ENCODE results near the gene ULBP1.
"Not testable (repeated sequence)": the region's sequence is repeated elsewhere in the genome, so short reads cannot be mapped to it uniquely, and the experiment has no call there.

Gene ULBP1

DNA sequence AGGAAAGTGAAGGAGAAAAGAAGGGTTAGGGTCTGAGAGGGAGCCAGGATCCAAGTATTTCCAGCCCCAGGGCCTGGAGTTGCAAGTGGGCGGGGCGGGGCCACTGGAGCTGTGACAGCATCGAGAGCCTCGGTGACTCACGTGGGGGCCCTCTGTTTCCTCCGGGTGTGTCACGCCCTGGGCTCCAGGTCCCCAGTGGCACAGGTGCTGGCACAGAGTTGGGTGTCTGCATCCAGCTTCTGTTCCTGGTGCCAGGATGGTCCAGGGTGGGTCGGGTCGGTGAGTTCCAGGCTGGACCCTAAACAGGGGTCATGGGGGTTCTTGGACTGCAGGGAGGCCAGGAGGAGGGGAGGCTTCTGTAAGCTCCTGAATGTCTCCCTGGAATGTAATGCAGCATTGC lies 44.8 kb downstream of the ULBP1 start:
- peak; percentile 54 to 56 for DNase-seq

DNA sequence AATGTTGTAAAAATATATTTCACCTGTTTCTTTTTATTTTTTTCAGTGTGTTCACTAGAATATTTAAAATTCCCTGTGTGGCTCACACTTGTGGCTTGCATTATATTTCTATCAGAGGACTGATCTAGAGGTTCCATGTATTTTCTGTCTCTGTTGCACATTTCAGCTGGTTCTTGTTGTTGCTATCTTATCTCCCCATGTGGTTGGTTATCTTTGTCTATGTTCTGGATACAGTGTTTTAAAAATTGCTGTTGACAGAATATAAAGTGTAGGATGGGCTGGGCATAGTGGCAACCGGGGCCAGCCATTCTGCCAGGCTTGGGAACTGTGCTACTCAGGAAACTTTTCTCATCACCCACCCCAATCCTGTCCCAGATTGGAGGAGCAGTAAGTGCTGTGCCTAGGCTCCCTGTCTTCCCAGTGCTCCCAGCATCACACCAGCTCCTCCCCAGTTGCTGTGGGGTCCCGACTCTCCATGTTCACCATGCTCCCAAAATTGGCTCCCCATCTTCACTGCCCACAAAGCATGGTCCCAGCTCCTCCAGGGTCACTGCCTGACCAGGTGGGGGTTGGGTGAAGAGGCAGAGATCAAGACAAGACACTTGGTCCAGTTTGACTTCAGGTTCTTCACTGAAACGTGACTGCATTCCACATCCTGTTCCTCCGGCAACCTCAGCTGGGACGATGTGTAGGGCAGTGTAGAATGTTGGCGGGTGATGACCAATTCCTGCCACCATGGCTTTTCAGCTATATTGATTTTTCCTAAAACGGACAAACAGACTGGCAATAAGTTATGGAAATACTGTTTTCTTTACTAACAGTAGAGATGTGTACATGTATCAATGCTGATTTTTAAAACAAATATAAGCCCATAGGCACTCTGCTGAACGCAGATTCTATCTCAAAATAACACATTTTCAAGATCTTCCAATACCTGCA lies 49.4 kb downstream of the ULBP1 start:
- DNase-seq: not testable (repeated sequence)

DNA sequence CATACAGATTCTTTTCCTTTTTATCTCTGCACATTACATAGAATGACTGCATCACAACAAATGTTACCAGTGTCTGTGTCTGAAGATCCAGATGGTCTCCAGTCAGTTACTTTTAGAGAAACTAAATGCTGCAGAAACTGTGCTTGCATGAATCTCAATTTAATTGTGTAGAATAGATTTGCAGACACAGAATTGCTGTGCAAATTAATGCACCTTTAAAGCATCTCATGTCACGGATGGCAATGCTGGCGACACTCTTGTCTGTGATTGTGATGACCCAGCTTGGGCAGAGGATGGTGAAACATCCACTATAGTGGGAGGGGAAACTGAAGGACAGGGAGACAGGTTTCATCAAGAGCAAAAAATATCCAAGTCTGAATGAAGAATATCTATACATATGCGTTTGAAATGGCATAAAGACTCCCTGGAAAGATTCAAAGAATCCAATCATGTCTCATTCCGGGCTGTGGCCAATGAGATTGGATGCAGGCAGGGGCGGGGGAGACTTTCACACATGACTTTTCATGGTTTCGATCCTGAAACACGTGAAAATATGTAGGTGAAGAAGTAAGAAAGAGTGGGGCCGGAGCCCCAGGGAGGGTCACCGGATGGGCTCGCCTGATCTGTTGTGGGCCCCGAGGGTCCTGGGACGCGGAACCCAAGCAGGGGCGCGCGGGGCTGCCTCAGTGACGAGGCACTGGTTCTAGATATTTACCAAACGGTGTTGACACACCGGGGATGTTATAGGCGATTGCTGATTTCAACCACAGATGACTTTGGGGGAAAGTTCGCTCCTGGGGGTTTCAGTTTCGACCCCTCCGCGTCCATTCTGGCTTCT lies 50.3 kb downstream of the ULBP1 start:
- DNase-seq: not testable (repeated sequence)

DNA sequence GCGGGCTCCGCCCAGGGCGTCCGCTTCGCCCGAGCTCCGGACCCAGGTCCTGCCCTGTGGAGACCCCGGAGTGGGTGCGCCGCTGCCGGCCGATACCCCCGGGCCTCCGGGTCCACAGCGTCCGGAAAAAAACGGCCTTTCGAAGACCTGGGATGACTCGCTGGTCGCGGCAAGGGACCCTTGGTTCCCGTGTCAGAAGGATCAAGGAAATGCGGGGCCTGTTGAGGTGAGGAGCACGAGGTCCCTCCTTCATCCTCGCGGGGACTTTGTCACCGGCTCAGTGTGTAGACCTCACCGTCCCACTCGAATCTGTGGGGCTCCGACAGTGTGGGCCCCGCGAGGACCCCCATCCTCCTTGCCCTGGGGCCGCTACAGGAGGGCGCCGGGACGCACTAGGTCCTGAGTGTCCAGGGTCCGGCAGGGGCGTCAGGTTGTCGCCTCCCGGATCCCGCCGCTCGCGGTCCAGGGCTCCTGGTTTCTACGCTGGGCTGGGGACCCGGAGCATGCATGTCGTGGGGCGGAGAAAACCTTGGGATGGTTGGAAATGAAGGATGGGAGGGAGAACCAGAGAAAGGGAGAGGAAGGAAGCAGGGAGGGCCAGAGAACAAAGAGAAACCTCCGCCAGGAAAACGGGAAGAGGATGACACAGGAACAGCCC lies 51.0 kb downstream of the ULBP1 start:
- DNase-seq: not testable (repeated sequence)

DNA sequence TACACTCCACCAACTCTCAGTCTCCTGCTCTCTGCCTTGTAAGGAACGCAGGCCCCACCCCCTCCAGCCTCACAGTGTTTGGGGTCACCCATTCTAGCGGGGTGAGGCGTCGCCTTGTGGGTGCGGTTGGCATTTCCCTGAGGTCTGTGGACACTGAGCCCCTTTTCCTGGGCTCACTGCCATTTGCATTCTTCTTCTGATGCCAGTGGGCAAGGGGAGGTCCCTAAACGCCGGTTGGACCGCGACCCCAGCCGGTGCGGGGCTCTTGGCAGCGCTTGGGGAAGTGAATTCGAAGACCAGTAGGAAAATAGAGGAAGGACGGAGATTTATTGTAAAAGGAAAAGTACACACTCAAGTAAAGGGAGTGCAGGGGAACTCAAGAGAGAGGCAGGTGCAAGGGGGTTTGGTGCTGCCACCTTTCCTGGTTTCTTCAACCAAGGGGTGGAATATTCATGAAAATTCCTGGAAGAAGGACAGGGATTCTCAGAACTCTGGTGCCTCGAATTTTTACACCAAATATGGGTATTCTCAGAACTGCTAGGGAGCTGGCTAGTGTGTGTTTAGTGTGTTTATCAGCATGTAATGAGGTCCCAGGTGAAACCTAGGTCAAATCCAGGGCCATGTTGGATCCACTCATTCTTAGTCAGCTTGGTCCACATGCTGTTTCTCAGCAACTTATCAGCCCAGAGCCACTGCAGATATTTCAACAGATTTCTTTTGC lies 51.7 kb downstream of the ULBP1 start:
- DNase-seq: not testable (repeated sequence)

DNA sequence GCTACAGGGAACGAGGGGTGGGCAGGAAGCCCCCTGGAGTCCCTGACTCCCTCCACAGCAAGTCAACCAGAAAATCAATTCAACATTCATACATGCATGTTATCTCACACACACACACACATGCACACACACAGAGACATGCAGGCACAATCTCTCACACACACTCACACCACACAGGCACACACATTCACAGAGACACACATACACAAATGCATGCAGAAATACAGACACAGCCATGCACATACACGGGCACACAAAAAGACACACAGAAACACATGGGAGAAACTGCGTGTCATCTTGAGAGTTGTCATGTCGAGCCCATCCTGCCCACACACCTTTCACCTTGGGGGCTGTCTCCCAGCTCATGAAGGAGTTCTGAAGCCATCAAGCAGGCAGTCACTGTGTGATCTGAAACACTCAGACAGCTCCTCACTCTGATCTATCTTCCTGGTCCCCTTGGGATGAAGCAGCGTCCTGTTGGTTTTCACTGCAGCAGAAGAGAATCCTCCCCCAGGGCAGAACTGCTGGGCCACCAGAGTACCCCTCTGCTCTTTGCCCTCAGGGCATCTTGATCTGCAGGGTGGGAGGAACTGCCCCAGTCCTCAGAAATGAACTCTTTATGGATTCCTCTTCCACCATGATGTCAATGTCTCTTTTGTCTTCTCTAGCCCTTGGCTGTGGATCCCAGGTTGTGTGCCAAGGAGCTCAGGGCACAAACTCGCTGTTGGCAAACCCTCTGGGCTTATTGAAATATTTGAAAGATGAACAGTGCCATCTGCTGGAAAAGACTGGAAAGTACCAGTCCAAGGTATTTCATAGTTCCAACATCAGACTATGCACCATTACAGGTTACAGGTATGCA lies 52.8 kb downstream of the ULBP1 start:
- DNase-seq: peak in 1 of 2 donors; percentile 64

DNA sequence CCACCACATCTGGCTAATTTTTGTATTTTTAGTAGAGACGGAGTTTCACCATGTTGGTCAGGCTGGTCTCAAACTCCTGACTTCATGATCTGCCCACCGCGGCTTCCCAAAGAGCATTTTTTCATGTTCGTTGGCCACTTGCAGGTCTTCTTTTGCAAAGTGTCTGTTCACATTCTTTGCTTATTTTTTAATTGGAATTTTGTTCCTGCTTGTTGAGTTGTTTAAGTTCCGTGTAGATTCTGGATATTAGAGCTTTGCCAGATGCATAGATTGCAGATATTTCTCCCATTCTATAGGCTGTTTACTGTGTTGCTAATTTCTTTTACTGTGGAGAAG lies 53.4 kb downstream of the ULBP1 start:
- DNase-seq: not testable (repeated sequence)

DNA sequence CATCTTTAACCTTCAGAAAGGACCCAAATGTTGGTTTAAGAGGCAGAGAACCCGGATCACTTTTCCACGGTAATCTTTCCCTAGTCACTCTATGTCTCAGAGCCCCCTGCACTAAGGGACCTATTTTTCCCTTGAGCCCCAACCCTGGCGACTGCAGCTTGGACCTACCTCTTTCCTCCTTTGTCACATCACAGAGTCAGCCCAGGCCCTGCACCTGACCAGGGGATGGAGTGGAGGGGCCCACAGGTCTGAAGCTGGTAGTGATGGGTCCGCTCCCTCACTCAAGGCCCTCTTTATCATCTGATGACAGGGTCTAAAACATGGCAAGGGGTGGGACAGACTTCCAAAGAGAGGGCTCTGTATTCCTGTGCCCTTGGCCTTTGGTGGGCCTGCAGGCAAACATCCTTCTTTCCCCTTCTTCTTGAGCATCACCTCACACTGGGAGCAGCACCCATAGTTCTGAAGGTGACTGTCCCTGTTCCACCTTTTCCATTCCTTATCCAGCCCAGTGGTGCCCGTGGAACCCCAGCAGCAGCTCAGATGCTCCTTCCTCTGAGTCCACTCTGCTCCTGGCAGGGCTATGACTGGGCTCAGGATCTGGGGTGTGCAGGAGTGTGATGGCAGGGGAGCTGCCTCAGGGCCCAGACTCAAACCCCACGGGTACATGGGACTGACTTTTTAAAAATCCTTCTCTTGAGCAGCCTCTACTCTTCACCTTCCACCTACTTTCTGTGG lies 55.3 kb downstream of the ULBP1 start:
- DNase-seq: no peak

DNA sequence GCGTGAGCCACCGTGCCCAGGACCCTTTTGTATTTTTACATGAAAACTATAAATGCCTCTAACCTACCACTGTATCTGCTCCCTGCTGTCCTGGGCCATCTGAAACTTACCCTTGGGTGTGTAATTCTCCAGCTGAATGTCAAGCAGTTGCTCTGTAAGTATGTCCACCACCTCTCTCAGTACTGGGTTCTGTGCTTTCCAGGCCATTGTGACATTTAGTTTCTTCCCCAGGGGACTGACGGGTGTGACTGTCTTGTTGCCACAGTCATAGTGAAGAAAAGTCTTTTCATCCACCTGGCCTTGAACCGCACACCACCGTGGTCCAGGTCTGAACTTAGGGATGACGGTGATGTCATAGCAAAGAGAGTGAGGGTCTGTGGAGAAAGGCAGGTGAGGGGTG lies 58.1 kb downstream of the ULBP1 start:
- not testable (repeated sequence) for DNase-seq

Data from stimulated activated CD4-positive, alpha-beta T cell treated with anti-CD3 and anti-CD28 coated beads, Interleukin-2, amount 100 ng/mL, for 24 hours (primary cell).